Stimulated activated CD4-positive, alpha-beta T cell treated with anti-CD3 and anti-CD28 coated beads, Interleukin-1b, Interleukin-23, amount 100 ng/mL, for 24 hours (primary cell): ENCODE data around the gene ZNF81.
"Not testable (repeated sequence)": the region's sequence is repeated elsewhere in the genome, so short reads cannot be mapped to it uniquely, and the experiment has no call there.

Experiments used
- DNase-seq, 4 experiments: peaks; one replicate each; pipeline ENCODE4 v3.0.0-alpha.2; 2020; ENCODE audit warnings: low read depth in 4 of 4, low spot score in 1 of 4

Gene ZNF81

GRCh38 chrX:47931970-47932369 lies 95.3 kb downstream of the ZNF81 start:
- not testable (repeated sequence) for DNase-seq

DNA sequence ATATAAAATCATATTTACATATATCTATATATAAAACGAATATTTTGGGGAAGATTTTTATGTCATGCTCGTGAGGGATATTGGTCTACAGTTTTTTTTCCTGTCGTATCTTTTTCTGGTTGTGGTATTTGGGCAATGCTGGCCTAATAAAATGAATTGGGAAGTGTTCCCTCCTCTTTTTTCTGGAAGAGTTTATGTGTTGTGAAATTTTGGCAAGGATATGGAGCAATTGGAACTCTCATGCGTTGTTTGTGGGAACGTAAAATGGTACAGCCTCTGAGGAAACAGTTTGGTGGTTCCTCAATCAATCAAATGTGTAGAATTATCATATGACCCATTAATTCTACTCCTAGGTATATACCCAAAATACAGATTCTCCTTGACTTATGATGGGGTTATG lies 97.2 kb downstream of the ZNF81 start:
- no peak for DNase-seq

- DNase-seq, result no peak
Observed at GRCh38 chrX:47936224-47936939, 99.7 kb downstream of the ZNF81 start.

- no peak for DNase-seq
Observed at GRCh38 chrX:47936940-47937317, 100.2 kb downstream of the ZNF81 start.

GRCh38 chrX:47940448-47940847 lies 103.7 kb downstream of the ZNF81 start:
- no peak for DNase-seq

GRCh38 chrX:47941423-47941822 lies 104.7 kb downstream of the ZNF81 start:
- no peak for DNase-seq

- not testable (repeated sequence) for DNase-seq
Observed at GRCh38 chrX:47955295-47955694, 118.6 kb downstream of the ZNF81 start.

- DNase-seq, result no peak
Observed at GRCh38 chrX:47956016-47956415, 119.3 kb downstream of the ZNF81 start.

GRCh38 chrX:47958206-47958605 lies 121.5 kb downstream of the ZNF81 start:
- DNase-seq, result not testable (repeated sequence)

GRCh38 chrX:47958761-47959342 lies 122.2 kb downstream of the ZNF81 start:
- no peak for DNase-seq

GRCh38 chrX:47960406-47960805 lies 123.7 kb downstream of the ZNF81 start:
- no peak for DNase-seq

DNA sequence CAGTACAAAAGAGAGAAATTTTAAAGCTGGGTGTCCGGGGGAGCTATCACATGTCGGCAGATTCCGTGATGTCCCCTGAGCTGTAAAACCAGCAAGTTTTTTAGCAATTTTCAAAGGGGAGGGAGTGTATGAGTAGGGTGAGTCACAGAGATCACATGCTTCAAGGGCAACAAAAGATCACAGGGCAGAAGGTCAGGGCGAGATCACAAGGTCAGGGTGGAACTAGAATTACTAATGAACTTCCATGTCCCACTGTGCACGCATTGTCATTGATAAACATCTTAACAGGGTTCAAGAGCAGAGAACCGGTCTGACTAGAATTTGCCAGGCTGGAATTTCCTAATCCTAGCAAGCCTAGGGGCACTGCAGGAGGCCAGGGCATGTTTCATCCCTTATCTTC lies 125.1 kb downstream of the ZNF81 start:
- not testable (repeated sequence) for DNase-seq

GRCh38 chrX:47965526-47965925 lies 128.8 kb downstream of the ZNF81 start:
- DNase-seq, result not testable (repeated sequence)
